Trophoblast cell (in vitro differentiated cells and primary cell): Measurements from ENCODE around the gene GDI1.

Source experiments
- DNase-seq, 2 donors: peaks; one replicate each; pipeline ENCODE4 v3.0.0-alpha.2; 2016
- H2AFZ ChIP-seq: 2 replicates; pipeline ENCODE4 v1.6.1; 2013; ENCODE audit warnings: low read length, moderate library complexity, mild to moderate bottlenecking; ENCODE audit not compliant: insufficient read depth, poor library complexity
- H2AK5ac ChIP-seq: 2 replicates; pipeline ENCODE4 v1.6.1; 2013; ENCODE audit warnings: mild to moderate bottlenecking, low read length
- H2BK120ac ChIP-seq: 2 replicates; pipeline ENCODE4 v1.6.1; 2013; ENCODE audit warnings: low read length, mild to moderate bottlenecking, moderate library complexity; ENCODE audit not compliant: insufficient read depth, poor library complexity
- H2BK12ac ChIP-seq: 2 replicates; pipeline ENCODE4 v1.6.1; 2013; ENCODE audit warnings: mild to moderate bottlenecking, low read length, moderate library complexity
- H2BK5ac ChIP-seq: 2 replicates; pipeline ENCODE4 v1.6.1; 2013; ENCODE audit warnings: low read length, low read depth, moderate library complexity, mild to moderate bottlenecking; ENCODE audit not compliant: poor library complexity
- H3K14ac ChIP-seq: 2 replicates; pipeline ENCODE4 v1.6.1; 2013; ENCODE audit warnings: mild to moderate bottlenecking, low read length
- H3K18ac ChIP-seq: 2 replicates; pipeline ENCODE4 v1.6.1; 2013; ENCODE audit warnings: mild to moderate bottlenecking, low read length
- H3K23ac ChIP-seq: 2 replicates; pipeline ENCODE4 v1.6.1; 2013; ENCODE audit warnings: low read length
- H3K27ac ChIP-seq: 2 replicates; pipeline ENCODE4 v1.5.1; 2013; ENCODE audit warnings: low read depth, mild to moderate bottlenecking, inconsistent platforms, low read length, moderate library complexity
- H3K27me3 ChIP-seq: 2 replicates; pipeline ENCODE4 v1.6.1; 2013; ENCODE audit warnings: inconsistent platforms, mild to moderate bottlenecking, low read length, moderate library complexity; ENCODE audit not compliant: insufficient read depth
- H3K36me3 ChIP-seq, 2 experiments: 1 replicate in 1 of 2; 2 replicates in 1 of 2; pipeline ENCODE4 v1.6.1; 2013; ENCODE audit warnings: low read length in 2 of 2, mild to moderate bottlenecking in 2 of 2, moderate library complexity in 1 of 2; ENCODE audit not compliant: insufficient read depth in 2 of 2, control insufficient read depth in 1 of 2
- H3K4ac ChIP-seq: 2 replicates; pipeline ENCODE4 v1.6.1; 2013; ENCODE audit warnings: low read depth, mild to moderate bottlenecking, low read length, moderate library complexity
- H3K4me1 ChIP-seq, 2 experiments: 1 replicate in 1 of 2; 2 replicates in 1 of 2; pipeline ENCODE4 v1.6.1; 2013; ENCODE audit warnings: low read length in 2 of 2, mild to moderate bottlenecking in 2 of 2, moderate library complexity in 1 of 2; ENCODE audit not compliant: insufficient read depth in 2 of 2, control insufficient read depth in 1 of 2
- H3K4me2 ChIP-seq: 2 replicates; pipeline ENCODE4 v1.6.1; 2013; ENCODE audit warnings: inconsistent platforms, mild to moderate bottlenecking, low read length, moderate library complexity
- H3K4me3 ChIP-seq: 2 replicates; pipeline ENCODE4 v1.5.1; 2013; ENCODE audit warnings: mild to moderate bottlenecking, low read depth, low read length, inconsistent platforms
- H3K79me1 ChIP-seq: one replicate; pipeline ENCODE4 v1.6.1; 2013; ENCODE audit warnings: low read length
- H3K79me2 ChIP-seq: 2 replicates; pipeline ENCODE4 v1.6.1; 2013; ENCODE audit warnings: low read length, mild to moderate bottlenecking; ENCODE audit not compliant: control insufficient read depth, insufficient read depth, poor library complexity
- H3K9ac ChIP-seq: 2 replicates; pipeline ENCODE4 v1.6.1; 2013; ENCODE audit warnings: mild to moderate bottlenecking, low read length
- H3K9me3 ChIP-seq: 2 replicates; pipeline ENCODE4 v1.6.1; 2013; ENCODE audit warnings: low read depth, mild to moderate bottlenecking, control low read depth, inconsistent platforms, low read length; ENCODE audit not compliant: insufficient read depth
- H4K12ac ChIP-seq: 2 replicates; pipeline ENCODE4 v1.6.1; 2013; ENCODE audit warnings: low read depth, mild to moderate bottlenecking, low read length, moderate library complexity
- H4K8ac ChIP-seq: 2 replicates; pipeline ENCODE4 v1.6.1; 2013; ENCODE audit warnings: low read depth, mild to moderate bottlenecking, low read length, moderate library complexity
- H4K91ac ChIP-seq: one replicate; pipeline ENCODE4 v1.6.1; 2013; ENCODE audit warnings: low read depth, mild to moderate bottlenecking, low read length, moderate library complexity
- WGBS: extraction: QIAGEN DNeasy Blood & Tissue Kit; methylation state at CpG from one replicate; pipeline ENCODE4 v1.1.7; 2013; ENCODE audit warnings: missing lambda C conversion rate; ENCODE audit not compliant: insufficient read length, insufficient coverage; ENCODE audit errors: extremely low coverage; 5-methylcytosine and 5-hydroxymethylcytosine counted together

The GDI1 gene

GRCh38 chrX:154458116-154458953 is 21.4 kb downstream of the GDI1 start, which contains the start of gene PLXNA3:
Gene PLXNA3, plus strand, starts transcription at chrX:154458281. Its CDS starts 1,903 bp downstream, at chrX:154460184.
- no peaks in the 10 kb centered on the region for H3K27me3 ChIP-seq
- peaks cover 29% of the 10 kb centered on the region in 2 experiments for H3K36me3 ChIP-seq
- H3K9me3 ChIP-seq, result no peaks in the 10 kb centered on the region
- peak within 1 kb of the TSS; percentile 90 for H3K14ac ChIP-seq
- no CpG with 5 or more reads among the region's 88 CpGs for WGBS
- DNase-seq, result peak in 1 of 2 donors; percentile 53
- H3K4ac ChIP-seq, result peak within 1 kb of the TSS; percentile 94
- H4K91ac ChIP-seq, result peak within 1 kb of the TSS; percentile 76
- peak within 1 kb of the TSS; percentile 79 for H2AK5ac ChIP-seq
- H4K12ac ChIP-seq, result peak within 1 kb of the TSS; percentile 77
- peak within 1 kb of the TSS; percentile 92 for H3K4me3 ChIP-seq
- H4K8ac ChIP-seq, result peak within 1 kb of the TSS; percentile 62
- peak within 1 kb of the TSS; percentile 88 for H3K18ac ChIP-seq
- H3K79me2 ChIP-seq, result peaks cover 10% of the 10 kb centered on the region
- peak within 1 kb of the TSS; percentile 68 for H2AFZ ChIP-seq
- H3K9ac ChIP-seq, result peak within 1 kb of the TSS; percentile 87
- peak within 1 kb of the TSS; percentile 47 for H3K27ac ChIP-seq
- H3K4me2 ChIP-seq, result peak within 1 kb of the TSS; percentile 54
- H2BK120ac ChIP-seq, result peak within 1 kb of the TSS; percentile 38
- H3K23ac ChIP-seq, result no peak within 1 kb of the TSS
- H3K4me1 ChIP-seq, result peaks cover 0 to 10% of the 10 kb centered on the region in 2 experiments
- H3K79me1 ChIP-seq, result peaks cover 8% of the 10 kb centered on the region
- peak within 1 kb of the TSS; percentile 57 for H2BK5ac ChIP-seq
- H2BK12ac ChIP-seq, result no peak within 1 kb of the TSS

- peak overlapping the region; percentile 76 for H4K91ac ChIP-seq
Measured at GRCh38 chrX:154458954-154459778, 22.2 kb downstream of the GDI1 start.

GRCh38 chrX:154459832-154460231 is 22.9 kb downstream of the GDI1 start:
- Histone ChIP-seq H2BK5ac (no peak overlapping the region), H3K36me3 (peaks cover 44% of the 10 kb centered on the region in 2 experiments), H3K4me1 (peaks cover 0 to 10% of the 10 kb centered on the region in 2 experiments), H3K23ac (no peak overlapping the region), H3K9ac (no peak overlapping the region), H4K8ac (no peak overlapping the region), H3K4me2 (peak overlapping the region; percentile 54), H4K91ac (no peak overlapping the region), H2AFZ (no peak overlapping the region), H3K9me3 (no peaks in the 10 kb centered on the region), H3K79me1 (peaks cover 8% of the 10 kb centered on the region), H2BK120ac (no peak overlapping the region), H3K4me3 (no peak overlapping the region), H3K27ac (no peak overlapping the region), H4K12ac (no peak overlapping the region), H3K27me3 (no peaks in the 10 kb centered on the region), H2BK12ac (no peak overlapping the region), H3K14ac (no peak overlapping the region), H2AK5ac (no peak overlapping the region), H3K4ac (no peak overlapping the region), H3K79me2 (peaks cover 10% of the 10 kb centered on the region), H3K18ac (no peak overlapping the region)
- WGBS, result no CpG with 5 or more reads among the region's 14 CpGs
- DNase-seq, result no peak

More at GRCh38 chrX:154458954-154459778, 22.2 kb downstream of the GDI1 start:
- peaks cover 8% of the 10 kb centered on the region for H3K79me1 ChIP-seq
- peak overlapping the region; percentile 54 for H3K4me2 ChIP-seq
- H3K14ac ChIP-seq, result peak overlapping the region; percentile 58
- no peak overlapping the region for H2BK5ac ChIP-seq
- no peak overlapping the region for H3K27ac ChIP-seq
- H3K23ac ChIP-seq, result no peak overlapping the region
- peak overlapping the region; percentile 1 for H4K12ac ChIP-seq
- WGBS, result no CpG with 5 or more reads among the region's 15 CpGs
- no peak overlapping the region for H2BK12ac ChIP-seq
- H2BK120ac ChIP-seq, result no peak overlapping the region
- no peak overlapping the region for H4K8ac ChIP-seq
- H3K79me2 ChIP-seq, result peaks cover 10% of the 10 kb centered on the region
- H3K4me3 ChIP-seq, result peak overlapping the region; percentile 92
- H3K9me3 ChIP-seq, result no peaks in the 10 kb centered on the region
- peaks cover 37% of the 10 kb centered on the region in 2 experiments for H3K36me3 ChIP-seq
- H2AK5ac ChIP-seq, result no peak overlapping the region
- H3K18ac ChIP-seq, result peak overlapping the region; percentile 1
- no peaks in the 10 kb centered on the region for H3K27me3 ChIP-seq
- no peak for DNase-seq
- H3K4ac ChIP-seq, result peak overlapping the region; percentile 94
- peak overlapping the region; percentile 39 for H2AFZ ChIP-seq
- peaks cover 0 to 10% of the 10 kb centered on the region in 2 experiments for H3K4me1 ChIP-seq
- no peak overlapping the region for H3K9ac ChIP-seq

- Histone ChIP-seq H3K23ac (no peak overlapping the region), H4K8ac (no peak overlapping the region), H3K79me2 (peaks cover 10% of the 10 kb centered on the region), H3K9ac (no peak overlapping the region), H3K9me3 (no peaks in the 10 kb centered on the region), H4K12ac (no peak overlapping the region), H2BK12ac (no peak overlapping the region), H2BK5ac (no peak overlapping the region), H3K4me3 (no peak overlapping the region), H3K27ac (no peak overlapping the region), H3K4ac (no peak overlapping the region), H3K79me1 (peaks cover 8% of the 10 kb centered on the region), H3K36me3 (peaks cover 49% of the 10 kb centered on the region in 2 experiments), H2BK120ac (no peak overlapping the region), H4K91ac (no peak overlapping the region), H3K14ac (no peak overlapping the region), H3K27me3 (no peaks in the 10 kb centered on the region), H3K4me2 (no peak overlapping the region), H2AFZ (no peak overlapping the region), H2AK5ac (no peak overlapping the region), H3K18ac (no peak overlapping the region), H3K4me1 (peaks cover 0 to 10% of the 10 kb centered on the region in 2 experiments)
- no CpG with 5 or more reads among the region's 26 CpGs for WGBS
- no peak for DNase-seq
Measured at GRCh38 chrX:154460326-154460725, 23.4 kb downstream of the GDI1 start.
